HG03439 (cell line): Measurements from ENCODE around the gene TMA16.
"Not testable (repeated sequence)": the region's sequence is repeated elsewhere in the genome, so short reads cannot be mapped to it uniquely, and the experiment has no call there.

Experiments used
- ATAC-seq: cut with Tn5 transposase; IDR thresholded peaks from one replicate; pipeline ENCODE4 v1.9.1; 2021; ENCODE audit warnings: mild to moderate bottlenecking, moderate library complexity; ENCODE audit not compliant: unreplicated experiment

TMA16 gene

DNA sequence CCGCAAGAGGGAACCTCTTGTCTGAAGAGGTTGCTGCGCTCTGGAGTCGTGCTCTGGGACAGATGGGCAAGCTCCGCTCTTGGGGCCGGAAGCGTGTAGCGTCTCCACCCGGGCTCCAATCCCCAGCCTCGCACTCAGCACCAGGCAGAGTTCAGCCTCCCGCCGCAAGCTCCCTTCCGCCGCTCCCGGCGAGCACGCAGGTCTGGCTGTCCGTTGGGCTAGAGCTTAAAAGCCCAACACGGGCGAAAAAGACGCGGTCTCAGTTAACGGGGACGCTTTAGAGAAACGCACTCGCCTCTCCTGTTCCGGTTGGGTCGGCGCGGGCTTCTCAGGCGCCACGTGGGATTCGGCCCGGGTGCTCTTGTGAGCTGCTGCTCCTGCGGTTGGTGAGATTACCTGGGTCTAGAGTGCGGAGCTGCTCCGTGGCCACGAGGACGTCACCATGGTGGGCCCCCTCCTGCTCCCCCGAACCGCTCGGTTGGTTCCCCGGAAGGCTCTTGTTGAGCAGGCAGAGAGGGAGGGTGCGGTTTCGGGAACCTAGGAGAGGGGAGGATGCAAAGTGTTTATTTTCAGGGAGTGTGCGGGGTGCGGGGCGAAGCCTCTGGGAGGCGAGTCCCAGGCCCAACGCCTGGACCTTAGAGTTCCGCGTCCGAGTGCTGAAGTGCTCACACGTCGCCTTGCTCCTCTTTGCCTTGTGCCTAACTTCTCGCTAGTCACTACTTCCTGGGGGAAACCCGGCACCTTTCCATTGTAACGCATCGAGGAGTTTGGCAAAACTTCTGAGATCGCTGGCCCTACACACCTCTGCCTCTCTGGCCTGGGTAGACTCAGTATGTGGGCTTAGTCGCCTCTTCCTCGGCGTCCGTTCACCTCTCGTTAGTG is at the start of gene TMA16:
Gene TMA16 (plus strand): TSS at position 331 of the 882 bp plus-strand sequence. CDS start 112 bp downstream, at position 443.
- peak; percentile 93 for ATAC-seq

GRCh38 chr4:163447023-163447422 is 47.5 kb upstream of the TMA16 start:
- not testable (repeated sequence) for ATAC-seq

DNA sequence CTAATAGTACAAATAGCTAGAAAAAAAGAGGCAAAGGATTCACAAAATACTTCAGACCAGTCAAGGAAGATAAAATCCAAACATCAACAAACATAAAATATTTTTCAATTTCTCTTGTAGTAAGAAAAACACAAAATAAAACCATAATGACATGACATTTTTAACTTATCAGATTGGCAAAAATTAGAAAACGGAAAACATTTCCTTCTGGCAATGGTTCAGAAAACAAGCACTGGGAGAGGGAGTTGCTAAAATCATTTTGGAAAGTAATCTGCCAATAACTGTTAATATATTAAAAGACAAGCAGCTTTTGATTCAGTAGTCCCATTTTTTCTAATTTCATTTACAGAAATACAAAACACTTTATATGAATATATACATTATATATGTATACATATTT is 47.0 kb upstream of the TMA16 start:
- ATAC-seq: no peak

GRCh38 chr4:163448540-163449203 is 45.8 kb upstream of the TMA16 start:
- no peak for ATAC-seq

GRCh38 chr4:163462556-163462955 is 31.9 kb upstream of the TMA16 start:
- ATAC-seq: no peak

GRCh38 chr4:163467082-163467770 is 27.3 kb upstream of the TMA16 start:
- no peak for ATAC-seq

- no peak for ATAC-seq
Measured at GRCh38 chr4:163470391-163470790, 24.1 kb upstream of the TMA16 start.

DNA sequence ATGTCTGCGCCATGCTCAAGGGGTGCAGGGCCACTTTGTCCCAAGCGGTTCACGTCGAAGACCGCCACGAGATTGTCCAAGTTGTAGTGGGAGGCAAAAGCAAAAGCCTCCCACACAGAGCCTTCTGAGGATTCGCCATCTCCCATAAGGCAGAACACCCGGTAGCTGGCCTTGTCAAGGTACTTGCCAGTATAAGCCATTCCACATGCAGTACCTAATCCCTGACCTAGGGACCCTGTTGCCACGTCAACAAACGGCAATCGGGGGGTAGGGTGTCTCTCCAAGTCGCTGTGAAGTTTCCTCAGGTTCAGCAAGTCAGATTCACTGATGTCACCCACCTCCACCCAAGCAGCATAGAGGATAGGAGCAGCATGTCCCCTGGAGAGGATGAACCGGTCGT is 21.4 kb upstream of the TMA16 start:
- no peak for ATAC-seq

GRCh38 chr4:163473576-163473975 is 20.9 kb upstream of the TMA16 start, which contains the start of gene TKTL2:
Gene TKTL2 (minus strand): TSS chr4:163473754. CDS start chr4:163473734, 20 bp downstream.
- ATAC-seq: no peak

- no peak for ATAC-seq
Measured at GRCh38 chr4:163474027-163474426, 20.5 kb upstream of the TMA16 start.

- ATAC-seq: no peak
Measured at GRCh38 chr4:163476761-163477438, 17.6 kb upstream of the TMA16 start.

GRCh38 chr4:163482190-163482589 is 12.3 kb upstream of the TMA16 start:
- ATAC-seq: no peak

DNA sequence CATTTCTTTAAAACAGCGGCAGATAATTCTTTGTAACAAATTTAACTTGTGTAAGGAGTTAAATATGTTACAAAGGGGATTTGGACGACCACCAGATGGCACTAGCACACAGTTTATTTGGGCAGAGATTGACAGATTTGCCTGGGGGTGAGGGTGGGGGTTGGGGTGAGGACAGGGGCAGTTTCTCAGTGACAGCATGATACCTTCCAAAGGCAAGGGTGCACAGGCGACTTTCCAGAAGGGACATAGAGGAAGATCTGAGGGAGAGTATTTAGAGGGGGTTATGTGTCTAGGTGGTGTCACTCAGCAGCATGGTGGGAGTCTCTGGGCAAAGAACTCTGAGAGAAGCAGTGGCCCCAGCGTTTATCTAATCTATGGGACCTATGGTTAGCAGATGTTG is 9.6 kb upstream of the TMA16 start:
- no peak for ATAC-seq

- no peak for ATAC-seq
Measured at GRCh38 chr4:163485589-163485988, 8.9 kb upstream of the TMA16 start.

- no peak for ATAC-seq
Measured at GRCh38 chr4:163486321-163486720, 8.2 kb upstream of the TMA16 start.

GRCh38 chr4:163489929-163490328 is 4.6 kb upstream of the TMA16 start:
- no peak for ATAC-seq

DNA sequence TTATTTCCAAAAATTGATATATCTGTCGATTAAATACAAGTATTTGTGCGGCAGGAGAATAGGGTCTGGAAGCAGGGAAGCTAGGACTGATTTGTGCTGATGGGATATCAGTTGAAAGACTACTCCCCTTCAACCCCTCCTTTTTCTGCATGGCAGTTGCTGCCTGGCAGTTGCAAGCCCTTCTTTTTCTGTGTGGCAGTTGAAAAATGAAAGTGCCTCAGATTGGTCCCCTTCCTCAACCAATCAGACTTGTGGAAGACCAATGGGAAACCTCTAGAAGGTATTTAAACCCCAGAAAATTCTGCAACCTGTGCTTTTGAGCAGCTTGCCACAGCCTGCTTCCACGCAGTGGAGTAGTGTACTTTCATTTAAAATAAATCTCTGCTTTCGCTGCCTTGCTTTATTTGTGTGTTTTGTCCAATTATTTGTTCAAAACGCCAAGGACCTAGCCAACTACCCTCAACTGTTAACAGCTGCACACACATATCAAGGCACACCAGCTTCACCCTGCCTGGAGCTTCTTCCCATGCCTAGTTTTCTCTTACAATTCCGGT is 1.5 kb upstream of the TMA16 start:
- no peak for ATAC-seq

DNA sequence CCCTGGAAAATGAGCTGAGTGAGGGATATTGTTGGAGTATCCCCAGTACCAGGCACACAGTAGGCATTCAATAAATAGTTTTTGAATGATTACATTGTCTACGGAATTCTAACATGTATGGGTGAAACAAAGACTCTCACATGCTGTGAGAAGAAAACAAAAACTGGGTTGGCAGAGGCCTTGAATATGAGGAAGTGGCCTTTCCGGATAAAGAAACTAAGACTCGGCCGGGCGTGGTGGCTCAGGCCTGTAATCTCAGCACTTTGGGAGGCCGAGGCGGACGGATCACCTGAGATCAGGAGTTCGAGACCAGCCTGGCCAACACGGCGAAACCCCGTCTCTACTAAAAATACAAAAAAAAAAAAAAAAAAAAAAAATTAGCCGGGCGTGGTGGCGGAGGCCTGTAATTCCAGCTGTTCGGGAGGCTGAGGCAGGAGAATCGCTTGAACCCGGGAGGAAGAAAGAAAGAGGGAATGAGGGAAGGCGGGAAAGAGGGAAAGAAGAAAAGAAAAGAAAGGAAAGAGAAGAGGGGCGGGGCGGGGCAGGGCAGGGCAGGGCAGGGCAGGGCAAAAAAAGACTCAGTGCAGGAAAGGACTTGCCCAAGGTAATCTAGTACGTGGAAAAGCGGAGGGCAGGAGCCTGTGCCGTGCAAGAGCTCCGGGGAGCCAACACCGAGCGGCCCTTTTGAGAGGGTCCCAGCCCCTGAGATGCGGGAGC is 689 bp upstream of the TMA16 start:
- no peak for ATAC-seq

DNA sequence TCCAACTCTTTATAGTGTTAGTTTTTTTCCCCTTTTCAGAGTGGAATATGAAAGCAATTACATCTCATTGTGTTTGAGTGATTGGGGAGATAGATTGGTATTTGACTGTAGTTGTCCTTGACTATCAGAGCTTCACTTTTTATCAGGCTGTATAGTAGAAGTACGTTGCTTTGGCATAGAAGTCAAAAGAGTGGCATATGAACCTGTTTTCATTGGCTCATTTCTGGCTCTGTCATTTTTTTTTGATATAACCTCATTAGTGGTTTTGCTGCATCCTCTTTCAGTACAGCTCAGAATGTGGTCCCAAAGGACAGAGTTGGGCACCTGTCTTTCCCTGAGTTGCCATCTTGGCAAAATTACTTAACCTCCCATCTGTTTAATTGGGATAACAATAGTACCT is 1.4 kb downstream of the TMA16 start:
- no peak for ATAC-seq

DNA sequence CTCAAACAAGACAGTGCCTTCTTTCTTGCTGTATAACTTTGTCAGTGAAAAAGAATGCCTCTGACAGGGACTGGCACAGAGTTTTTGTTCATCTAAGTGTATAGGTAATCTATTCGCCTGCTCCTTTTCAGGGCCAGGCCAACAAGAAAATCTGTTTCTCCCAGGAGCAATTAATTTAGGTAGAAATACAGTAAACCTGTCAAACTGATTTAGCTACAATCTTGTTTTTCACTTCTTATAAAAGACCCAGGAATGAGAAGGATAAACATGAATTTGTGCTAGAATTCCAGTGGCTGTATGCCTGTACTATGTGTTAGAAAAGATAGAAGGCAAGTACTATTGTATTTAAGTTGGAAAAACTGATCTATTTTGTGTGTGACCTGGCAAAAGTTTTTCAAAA is 6.1 kb downstream of the TMA16 start:
- ATAC-seq: no peak
